Testis (tissue), 3 donors: ENCODE measurements around the gene FOXP4. TPM values are rescaled to one million over a fixed set of nuclear protein-coding genes. Genes with fewer than 3 reads are reported as not detected.

Experiments
- DNase-seq: peaks from one replicate; pipeline ENCODE4 v3.0.0-alpha.2; 2019
- H3K27ac ChIP-seq, 2 donors: fragments of 200-600 bp; sonication (generic); one replicate each; pipeline ENCODE4 v1.5.1; 2019
- H3K27me3 ChIP-seq: fragments of 200-600 bp; sonication (generic); one replicate; pipeline ENCODE4 v1.5.1; 2019
- H3K36me3 ChIP-seq: fragments of 200-600 bp; sonication (generic); one replicate; pipeline ENCODE4 v1.5.1; 2017; ENCODE audit warnings: low read depth; ENCODE audit errors: missing control alignments
- H3K4me1 ChIP-seq: fragments of 200-600 bp; sonication (generic); one replicate; pipeline ENCODE4 v1.5.1; 2019
- H3K4me3 ChIP-seq, 2 donors: fragments of 200-600 bp; sonication (generic); one replicate each; pipeline ENCODE4 v1.5.1; 2017 to 2019
- H3K9me3 ChIP-seq: fragments of 200-600 bp; sonication (generic); one replicate; pipeline ENCODE4 v1.5.1; 2017
- CTCF ChIP-seq, 3 experiments: fragments of 450-650 bp in 2 of 3; fragments of 200-600 bp in 1 of 3; sonication (generic) in 1 of 3; IDR thresholded peaks; one replicate each; pipeline ENCODE4 v1.5.1; 2016 to 2019; ENCODE audit warnings: antibody characterized with exemption in 3 of 3, mild to moderate bottlenecking in 2 of 3, moderate library complexity in 1 of 3
- POLR2A ChIP-seq: fragments of 450-650 bp; IDR thresholded peaks from one replicate; pipeline ENCODE4 v1.6.1; 2017; ENCODE audit warnings: antibody characterized with exemption, mild to moderate bottlenecking, moderate library complexity
- WGBS, 2 donors: methylation state at CpG; one replicate each; pipeline ENCODE4 v1.1.5; 2018; 5-methylcytosine and 5-hydroxymethylcytosine counted together
- intact Hi-C: fragments of 100-400 bp; cut with DNase I; formaldehyde crosslinking; loops from one replicate; pipeline ENCODE4 v1.15.1; 2023; ENCODE audit warnings: low total_unique reads
- polyA plus RNA-seq: library from polyadenylated mRNA; stranded (reverse); fragments of 350-450 nt; fragmentation: Illumina TruSeq; extraction: RNeasy Lipid Tissue Mini Kit (QIAGEN cat#74804); gene quantifications from one replicate; pipeline ENCODE4 v1.2.3, GENCODE V29; 2014; ENCODE audit warnings: low read depth, low replicate concordance; ENCODE audit not compliant: insufficient read depth
- total RNA-seq, 2 donors: library from RNA; depleted of rRNA; stranded (reverse); fragments of >200 nt; gene quantifications; one replicate each; pipeline ENCODE4 v1.2.3, GENCODE V29; 2016

The FOXP4 gene
- total and polyA plus RNA-seq, 3 donors from 2014 or later: 38.0 to 50.2 (median 39.7) TPM

- H3K27ac ChIP-seq: no peak overlapping the region
- H3K4me1 ChIP-seq: no peaks in the 10 kb centered on the region
- no peaks in the 10 kb centered on the region for H3K9me3 ChIP-seq
- TF ChIP-seq CTCF (IDR thresholded peaks at IDR 0.05): no peak
- TF ChIP-seq POLR2A: no peak
- DNase-seq: no peak
- no peaks in the 10 kb centered on the region for H3K27me3 ChIP-seq
- H3K36me3 ChIP-seq: no peaks in the 10 kb centered on the region
- H3K4me3 ChIP-seq: no peak overlapping the region
- WGBS, 2 donors: 81 to 83% methylated on average over 7 of the region's 7 CpGs
- intact Hi-C loops: no loop called here
Measured at GRCh38 chr6:41580690-41581089, 34.5 kb downstream of the FOXP4 start.

- WGBS, 2 donors: 78 to 79% methylated on average over 12 of the region's 12 CpGs
- no peak for DNase-seq
- Histone ChIP-seq H3K9me3 (no peaks in the 10 kb centered on the region), H3K36me3 (no peaks in the 10 kb centered on the region), H3K27ac (no peak overlapping the region), H3K4me1 (no peaks in the 10 kb centered on the region), H3K4me3 (no peak overlapping the region), H3K27me3 (no peaks in the 10 kb centered on the region)
- intact Hi-C loops: no loop called here
- TF ChIP-seq CTCF (IDR thresholded peaks at IDR 0.05): no peak
- no peak for TF ChIP-seq POLR2A
Measured at GRCh38 chr6:41581381-41581991, 35.3 kb downstream of the FOXP4 start.

GRCh38 chr6:41582540-41582939 is 36.4 kb downstream of the FOXP4 start:
- Histone ChIP-seq H3K27ac (no peak overlapping the region), H3K27me3 (no peaks in the 10 kb centered on the region), H3K36me3 (no peaks in the 10 kb centered on the region), H3K4me1 (no peaks in the 10 kb centered on the region), H3K4me3 (no peak overlapping the region), H3K9me3 (no peaks in the 10 kb centered on the region)
- 95 to 100% methylated on average over 4 to 5 of the region's 5 CpGs for WGBS, 2 donors
- intact Hi-C loops: no loop called here
- no peak for TF ChIP-seq POLR2A
- TF ChIP-seq CTCF (IDR thresholded peaks at IDR 0.05): no peak
- DNase-seq: no peak

GRCh38 chr6:41583565-41583964 is 37.4 kb downstream of the FOXP4 start:
- Histone ChIP-seq H3K27me3 (no peaks in the 10 kb centered on the region), H3K36me3 (no peaks in the 10 kb centered on the region), H3K27ac (no peak overlapping the region), H3K9me3 (no peaks in the 10 kb centered on the region), H3K4me3 (no peak overlapping the region), H3K4me1 (no peaks in the 10 kb centered on the region)
- no peak for TF ChIP-seq POLR2A
- no peak for TF ChIP-seq CTCF (IDR thresholded peaks at IDR 0.05)
- 100% methylated on average over 1 of the region's 1 CpG for WGBS, 2 donors
- intact Hi-C loops: no loop called here
- DNase-seq: no peak

- WGBS, 2 donors: 86 to 87% methylated on average over 6 of the region's 6 CpGs
- Histone ChIP-seq H3K27me3 (no peaks in the 10 kb centered on the region), H3K27ac (no peak overlapping the region), H3K36me3 (no peaks in the 10 kb centered on the region), H3K4me3 (no peak overlapping the region), H3K4me1 (no peaks in the 10 kb centered on the region), H3K9me3 (no peaks in the 10 kb centered on the region)
- TF ChIP-seq POLR2A: no peak
- DNase-seq: no peak
- intact Hi-C loops: no loop called here
Measured at GRCh38 chr6:41584205-41584604, 38.0 kb downstream of the FOXP4 start.
